ENCODE results near the gene CACNA2D4.

The CACNA2D4 gene

GRCh38 chr12:1932264-1932777, 13.9 kb upstream of the CACNA2D4 start:
- no peak for DNase-seq

- DNase-seq, result no peak
Measured at GRCh38 chr12:1931642-1932041, 13.2 kb upstream of the CACNA2D4 start.

DNA sequence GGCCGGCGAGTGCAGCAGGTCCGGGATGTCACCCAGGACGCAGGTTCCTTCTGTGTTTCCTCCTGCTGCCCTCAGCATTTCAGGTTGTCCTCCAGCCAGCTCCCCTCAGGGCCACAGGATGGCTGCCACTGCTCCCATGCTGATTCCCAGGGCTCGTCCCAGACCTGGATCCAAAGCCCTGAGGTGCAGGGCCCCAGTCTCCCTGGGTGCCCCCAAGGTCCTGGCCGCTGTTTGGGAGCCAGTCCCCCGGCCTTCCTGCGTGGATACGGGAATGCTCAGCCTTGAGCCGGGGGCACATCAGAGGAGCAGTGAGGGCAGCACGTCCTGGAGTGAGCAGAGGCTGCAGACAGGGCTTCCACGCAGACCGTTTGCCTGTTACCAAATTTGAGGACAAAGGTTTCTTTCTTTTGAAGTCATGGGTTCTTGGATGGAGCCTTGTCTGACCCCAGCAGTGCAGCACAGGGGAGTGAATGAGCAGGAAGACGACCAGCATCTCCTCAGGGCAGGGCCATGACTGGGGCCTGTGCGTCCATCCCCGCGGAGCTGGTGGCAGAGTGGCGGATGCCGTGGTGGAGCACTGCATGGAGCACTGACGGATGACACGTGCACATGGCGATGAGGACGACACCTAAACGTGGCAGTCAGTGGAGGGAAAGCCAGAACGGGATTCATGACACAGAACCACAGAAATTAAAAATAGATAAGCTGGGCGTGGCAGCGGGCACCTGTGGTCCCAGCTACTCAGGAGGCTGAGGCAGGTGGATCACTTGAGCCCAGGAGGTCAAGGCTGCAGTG, 12.5 kb upstream of the CACNA2D4 start:
- DNase-seq, result no peak

- DNase-seq, result no peak
Measured at GRCh38 chr12:1929985-1930802, 11.7 kb upstream of the CACNA2D4 start.

GRCh38 chr12:1929241-1929984, 11.0 kb upstream of the CACNA2D4 start:
- no peak for DNase-seq

- DNase-seq, result no peak
Measured at GRCh38 chr12:1928439-1929121, 10.1 kb upstream of the CACNA2D4 start.

GRCh38 chr12:1927751-1928351, 9.4 kb upstream of the CACNA2D4 start:
- no peak for DNase-seq

DNA sequence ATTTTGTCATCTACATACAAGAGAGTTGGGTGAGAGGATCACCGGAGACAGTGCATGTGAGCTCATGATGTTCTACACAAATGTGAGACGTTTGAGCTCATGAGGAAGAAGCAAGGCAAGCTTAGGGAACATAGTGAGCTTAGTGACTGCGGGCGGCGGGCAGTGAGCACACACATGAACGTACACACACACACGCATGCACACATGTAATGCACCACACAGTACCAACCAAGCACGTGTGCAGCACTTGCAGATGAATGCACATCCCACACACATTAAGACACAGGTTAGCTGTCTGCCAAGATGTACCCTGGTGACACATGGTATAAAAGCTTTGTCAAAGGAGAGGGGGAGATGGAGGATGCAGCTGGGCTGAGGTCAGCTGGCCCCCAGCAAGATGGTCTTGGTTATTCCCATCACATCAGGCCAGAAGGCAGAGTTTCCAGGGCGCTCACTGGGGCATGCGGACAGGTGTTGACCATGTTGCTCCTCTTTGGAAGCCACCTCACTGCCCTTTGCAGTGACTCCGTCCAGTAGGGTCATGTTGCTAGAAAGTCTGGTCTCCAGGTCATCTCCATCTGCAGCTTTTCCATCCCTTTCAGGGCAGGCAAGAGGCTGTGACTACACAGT, 8.7 kb upstream of the CACNA2D4 start:
- no peak for DNase-seq

GRCh38 chr12:1926251-1926657, 7.8 kb upstream of the CACNA2D4 start:
- DNase-seq, result no peak

- no peak for DNase-seq
Measured at GRCh38 chr12:1925684-1926006, 7.2 kb upstream of the CACNA2D4 start.

DNA sequence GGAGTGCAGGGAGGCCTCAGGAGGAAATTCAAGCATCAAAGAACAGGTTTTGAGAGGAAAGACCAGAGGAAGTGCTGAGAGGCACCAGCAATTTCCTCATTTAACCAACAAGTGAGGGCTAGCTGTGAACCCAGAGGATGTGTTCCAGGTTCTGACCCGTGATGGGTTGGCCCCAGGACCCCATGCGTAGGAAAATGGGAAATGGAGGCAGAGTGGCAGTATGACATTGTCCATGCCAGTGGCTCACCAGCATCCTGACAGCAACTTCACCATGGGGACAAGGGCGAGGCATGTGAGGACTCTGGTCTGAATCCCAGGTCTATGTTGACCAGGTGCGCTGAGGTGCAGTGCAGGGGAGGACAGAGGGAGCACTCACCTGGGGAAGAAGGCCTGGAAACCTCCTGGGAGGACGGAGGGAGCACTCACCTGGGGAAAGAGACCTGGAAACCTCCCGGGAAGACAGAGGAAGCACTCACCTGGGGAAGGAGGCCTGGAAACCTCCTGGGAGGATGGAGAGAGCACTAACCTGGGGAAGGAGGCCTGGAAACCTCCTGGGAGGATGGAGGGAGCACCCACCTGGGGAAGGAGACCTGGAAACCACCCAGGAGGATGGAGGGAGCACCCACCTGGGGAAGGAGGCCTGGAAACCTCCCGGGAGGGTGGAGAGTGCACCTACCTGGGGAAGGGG, 6.7 kb upstream of the CACNA2D4 start:
- DNase-seq, result no peak

DNA sequence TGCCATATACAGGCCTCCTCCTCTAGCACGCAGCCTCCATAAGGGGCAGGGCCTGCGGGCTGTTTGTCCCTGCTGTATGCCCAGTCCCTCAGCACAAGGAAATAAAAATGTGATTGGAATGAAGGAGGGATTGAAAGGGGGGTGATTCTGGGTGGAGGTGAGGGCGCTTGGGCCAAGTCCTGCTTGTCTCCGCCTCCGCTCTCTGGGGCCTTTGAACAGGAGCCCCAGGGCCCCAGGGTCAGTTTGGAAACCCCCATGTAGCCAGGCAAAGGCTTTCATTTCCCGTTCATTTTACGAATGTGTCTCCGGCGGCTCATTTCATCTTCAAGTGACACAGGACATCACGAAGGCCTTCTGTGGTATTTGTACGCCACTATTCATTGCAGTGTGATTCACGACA, 4.5 kb upstream of the CACNA2D4 start:
- DNase-seq, result no peak

DNA sequence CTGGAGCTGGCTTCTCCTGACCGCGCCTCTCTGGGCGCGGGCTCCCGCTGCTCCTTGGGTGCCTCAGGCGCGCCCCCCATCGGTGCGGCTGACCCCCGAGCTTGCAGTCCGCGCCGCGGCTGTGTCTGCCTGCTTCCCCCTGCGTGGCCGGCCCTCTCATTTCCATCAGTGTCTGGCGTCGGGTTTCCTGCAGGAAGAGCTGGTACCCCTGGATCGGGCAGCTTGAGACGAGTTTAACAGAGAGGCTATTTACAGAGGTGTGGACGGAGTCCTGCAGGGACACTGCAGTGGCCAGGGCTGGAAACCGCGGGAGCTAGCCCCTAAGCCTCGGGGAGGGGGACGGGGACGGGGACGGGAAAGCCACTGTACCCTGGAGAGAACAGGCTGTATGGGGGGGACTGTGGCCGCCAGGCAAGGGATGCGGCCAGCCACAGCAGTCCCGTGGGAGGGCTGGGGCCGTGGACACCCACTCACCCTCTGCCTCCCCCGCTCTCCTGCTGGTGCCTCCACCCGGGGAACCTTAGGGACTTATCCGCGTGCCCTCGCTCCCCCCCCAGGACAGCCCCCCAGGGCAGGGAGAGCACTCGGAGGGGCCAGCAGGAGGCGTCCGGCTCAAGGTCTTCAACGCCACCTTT, 3.7 kb upstream of the CACNA2D4 start:
- DNase-seq, result no peak

GRCh38 chr12:1920971-1921370, 2.5 kb upstream of the CACNA2D4 start:
- no peak for DNase-seq

DNA sequence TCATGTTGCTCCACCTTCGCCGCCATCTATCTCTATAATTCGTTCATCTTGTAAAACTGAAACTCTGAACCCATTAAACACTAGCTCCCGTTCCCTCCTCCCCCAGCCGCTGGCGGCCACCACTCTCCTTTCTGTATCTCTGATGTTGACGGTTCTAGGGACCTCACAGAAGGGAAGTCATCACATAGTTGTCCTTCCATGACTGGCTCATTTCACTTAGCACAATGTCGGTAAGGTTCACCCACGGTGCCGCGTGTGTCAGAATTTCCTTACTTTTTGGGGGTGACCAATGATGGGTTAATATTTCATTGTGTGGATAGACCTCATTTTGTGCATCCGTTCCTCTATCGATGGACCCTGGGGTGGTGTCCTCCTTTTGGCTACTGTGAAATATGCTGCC, 2.0 kb upstream of the CACNA2D4 start:
- DNase-seq, result no peak

- no peak for DNase-seq
Measured at GRCh38 chr12:1919763-1920162, 1.3 kb upstream of the CACNA2D4 start.

DNA sequence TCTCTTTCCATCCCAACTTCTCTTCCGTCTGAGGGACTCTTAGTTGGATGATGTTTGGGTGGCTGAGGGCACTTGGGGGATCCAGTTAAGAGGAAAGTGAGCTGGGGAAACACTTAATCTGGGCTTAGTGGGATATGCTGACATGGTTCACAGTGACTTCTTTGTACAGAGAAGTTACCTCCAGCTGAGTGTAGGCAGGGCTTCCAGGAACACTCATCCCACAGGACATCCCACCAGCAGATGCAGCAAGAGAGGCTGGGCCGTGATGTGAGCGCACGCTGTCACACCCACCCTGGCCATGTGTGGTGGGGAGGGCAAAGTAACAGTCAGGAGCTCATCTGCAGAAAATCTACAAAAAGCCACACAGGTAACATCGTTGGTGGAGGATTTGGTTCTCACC, 832 bp upstream of the CACNA2D4 start:
- DNase-seq, result no peak

GRCh38 chr12:1918884-1919236, 408 bp upstream of the CACNA2D4 start:
- DNase-seq, result no peak

GRCh38 chr12:1917172-1918070, 1.0 kb downstream of the CACNA2D4 start:
- DNase-seq, result peak; percentile 47
